Peyer's patch (tissue), 4 donors: ENCODE data around the gene LPAR2.
"Not testable (repeated sequence)": the region's sequence is repeated elsewhere in the genome, so short reads cannot be mapped to it uniquely, and the experiment has no call there.

Experiments
- POLR2A ChIP-seq, 2 donors: fragments of 450-650 bp; IDR thresholded peaks; one replicate each; pipeline ENCODE4 v1.5.1; 2017; ENCODE audit warnings: antibody characterized with exemption in 2 of 2, mild to moderate bottlenecking in 2 of 2, moderate library complexity in 2 of 2
- TF ChIP-seq, protein P1 (sequence below), 6 experiments: fragments of 450-650 bp in 4 of 6; fragments of 200-600 bp in 2 of 6; sonication (generic) in 1 of 6; IDR thresholded peaks; one replicate each; pipeline ENCODE4 v1.5.1; 2017 to 2019; ENCODE audit warnings: antibody characterized with exemption in 6 of 6, mild to moderate bottlenecking in 3 of 6, moderate library complexity in 1 of 6

DNA sequence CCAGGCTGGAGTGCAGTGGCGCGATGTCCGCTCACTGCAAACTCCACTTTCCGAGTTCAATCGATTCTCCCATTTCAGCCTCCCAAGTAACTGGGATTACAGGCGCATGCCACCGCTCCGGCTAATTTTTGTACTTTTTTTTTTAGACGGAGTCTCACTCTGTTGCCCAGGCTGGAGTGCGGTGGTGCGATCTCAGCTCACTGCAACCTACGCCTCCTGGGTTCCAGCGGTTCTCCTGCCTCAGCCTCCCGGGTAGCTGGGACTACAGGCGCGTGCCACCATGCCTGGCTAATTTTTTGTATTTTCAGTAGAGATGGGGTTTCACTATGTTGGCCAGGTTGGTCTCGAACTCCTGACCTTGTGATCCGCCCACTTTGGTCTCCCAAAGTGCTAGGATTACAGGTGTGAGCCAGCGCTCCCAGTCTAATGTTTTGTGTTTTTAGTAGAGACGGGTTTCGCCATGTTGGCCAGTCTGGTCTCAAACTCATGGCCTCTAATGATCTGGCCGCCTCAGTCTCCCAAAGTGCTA is 37.5 kb upstream of the LPAR2 start:
- TF ChIP-seq POLR2A (IDR thresholded peaks at IDR 0.05): not testable (repeated sequence)
- TF ChIP-seq, protein P1, sequence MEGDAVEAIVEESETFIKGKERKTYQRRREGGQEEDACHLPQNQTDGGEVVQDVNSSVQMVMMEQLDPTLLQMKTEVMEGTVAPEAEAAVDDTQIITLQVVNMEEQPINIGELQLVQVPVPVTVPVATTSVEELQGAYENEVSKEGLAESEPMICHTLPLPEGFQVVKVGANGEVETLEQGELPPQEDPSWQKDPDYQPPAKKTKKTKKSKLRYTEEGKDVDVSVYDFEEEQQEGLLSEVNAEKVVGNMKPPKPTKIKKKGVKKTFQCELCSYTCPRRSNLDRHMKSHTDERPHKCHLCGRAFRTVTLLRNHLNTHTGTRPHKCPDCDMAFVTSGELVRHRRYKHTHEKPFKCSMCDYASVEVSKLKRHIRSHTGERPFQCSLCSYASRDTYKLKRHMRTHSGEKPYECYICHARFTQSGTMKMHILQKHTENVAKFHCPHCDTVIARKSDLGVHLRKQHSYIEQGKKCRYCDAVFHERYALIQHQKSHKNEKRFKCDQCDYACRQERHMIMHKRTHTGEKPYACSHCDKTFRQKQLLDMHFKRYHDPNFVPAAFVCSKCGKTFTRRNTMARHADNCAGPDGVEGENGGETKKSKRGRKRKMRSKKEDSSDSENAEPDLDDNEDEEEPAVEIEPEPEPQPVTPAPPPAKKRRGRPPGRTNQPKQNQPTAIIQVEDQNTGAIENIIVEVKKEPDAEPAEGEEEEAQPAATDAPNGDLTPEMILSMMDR (IDR thresholded peaks at IDR 0.05): not testable (repeated sequence)
